Ishikawa (cell line): ENCODE measurements around the gene WAC.

Source experiments
- CEBPB ChIP-seq: IDR thresholded peaks from 2 replicates; pipeline ENCODE4 v1.6.1; 2012
- CREB1 ChIP-seq: IDR thresholded peaks from 2 replicates; pipeline ENCODE4 v1.6.1; 2012; ENCODE audit warnings: low read depth
- EGR1 ChIP-seq: IDR thresholded peaks from 2 replicates; pipeline ENCODE4 v1.6.1; 2012
- EP300 ChIP-seq: IDR thresholded peaks from 2 replicates; pipeline ENCODE4 v1.6.1; 2012; ENCODE audit warnings: borderline replicate concordance
- FOXM1 ChIP-seq: IDR thresholded peaks from 2 replicates; pipeline ENCODE4 v1.6.1; 2012; ENCODE audit warnings: low read depth, borderline replicate concordance
- NFIC ChIP-seq: IDR thresholded peaks from 2 replicates; pipeline ENCODE4 v1.6.1; 2012
- RAD21 ChIP-seq: IDR thresholded peaks from 2 replicates; pipeline ENCODE4 v1.6.1; 2012; ENCODE audit warnings: low read depth
- TAF1 ChIP-seq: IDR thresholded peaks from 2 replicates; pipeline ENCODE4 v1.6.1; 2012; ENCODE audit warnings: low read depth, mild to moderate bottlenecking
- TCF12 ChIP-seq: IDR thresholded peaks from 2 replicates; pipeline ENCODE4 v1.6.1; 2012; ENCODE audit warnings: low read depth
- TEAD4 ChIP-seq: IDR thresholded peaks from 2 replicates; pipeline ENCODE4 v1.6.1; 2012
- YY1 ChIP-seq: IDR thresholded peaks from 2 replicates; pipeline ENCODE4 v1.6.1; 2012; ENCODE audit warnings: low read depth
- ZBTB7A ChIP-seq: IDR thresholded peaks from 2 replicates; pipeline ENCODE4 v1.6.1; 2012; ENCODE audit warnings: low read depth
- TF ChIP-seq, protein P1 (sequence below): IDR thresholded peaks from 2 replicates; pipeline ENCODE4 v1.6.1; 2012
- TF ChIP-seq, protein P2 (sequence below): IDR thresholded peaks from 2 replicates; pipeline ENCODE4 v1.6.1; 2012; ENCODE audit warnings: low read depth, mild to moderate bottlenecking
- TF ChIP-seq, protein P3 (sequence below): IDR thresholded peaks from 2 replicates; pipeline ENCODE4 v1.6.1; 2012

The WAC gene

DNA sequence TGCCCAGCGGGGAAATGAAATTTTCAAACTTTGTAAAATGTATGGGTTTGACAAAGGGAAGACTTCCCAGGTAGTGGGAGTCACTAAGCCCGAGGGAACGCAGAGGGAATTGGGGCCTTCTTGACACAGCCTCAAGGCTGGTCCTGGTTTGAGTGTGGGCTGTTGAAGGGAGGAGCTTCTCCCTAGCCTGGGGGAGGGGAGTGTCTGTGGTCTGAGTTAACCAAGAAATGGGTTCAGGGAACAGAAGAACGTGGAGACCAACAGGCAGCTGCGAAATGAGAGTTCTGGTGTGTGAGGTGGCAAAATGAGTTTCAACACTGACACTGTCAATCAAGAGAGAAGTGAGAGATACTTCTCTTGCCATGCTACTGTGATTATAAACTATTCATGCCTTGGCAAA, 111.7 kb downstream of the WAC start:
- TF ChIP-seq EP300 (no peak), TCF12 (no peak), CREB1 (no peak)
- TF ChIP-seq, protein P1, sequence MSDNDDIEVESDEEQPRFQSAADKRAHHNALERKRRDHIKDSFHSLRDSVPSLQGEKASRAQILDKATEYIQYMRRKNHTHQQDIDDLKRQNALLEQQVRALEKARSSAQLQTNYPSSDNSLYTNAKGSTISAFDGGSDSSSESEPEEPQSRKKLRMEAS = no peak

DNA sequence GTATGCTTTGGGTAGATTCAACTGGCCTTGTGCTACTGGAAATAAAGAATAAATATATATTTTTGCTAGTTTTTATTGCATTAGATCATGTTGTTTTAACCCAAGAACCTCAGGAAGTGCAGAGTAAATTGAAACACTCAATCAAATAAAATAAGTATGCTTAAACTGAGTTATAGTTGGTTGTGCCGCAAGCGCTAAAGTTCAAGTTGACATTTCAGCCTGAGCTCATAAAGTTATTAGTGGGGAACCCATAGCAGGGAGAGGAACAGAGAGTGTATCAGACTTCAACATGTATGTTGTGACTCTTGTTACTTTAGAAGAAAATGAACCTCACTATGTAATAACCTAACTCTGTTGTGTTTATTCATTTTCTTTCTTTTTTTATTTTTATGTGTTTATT, 119.2 kb downstream of the WAC start:
- no peak for TF ChIP-seq RAD21
- TF ChIP-seq TEAD4 = no peak
- TF ChIP-seq, protein P2, sequence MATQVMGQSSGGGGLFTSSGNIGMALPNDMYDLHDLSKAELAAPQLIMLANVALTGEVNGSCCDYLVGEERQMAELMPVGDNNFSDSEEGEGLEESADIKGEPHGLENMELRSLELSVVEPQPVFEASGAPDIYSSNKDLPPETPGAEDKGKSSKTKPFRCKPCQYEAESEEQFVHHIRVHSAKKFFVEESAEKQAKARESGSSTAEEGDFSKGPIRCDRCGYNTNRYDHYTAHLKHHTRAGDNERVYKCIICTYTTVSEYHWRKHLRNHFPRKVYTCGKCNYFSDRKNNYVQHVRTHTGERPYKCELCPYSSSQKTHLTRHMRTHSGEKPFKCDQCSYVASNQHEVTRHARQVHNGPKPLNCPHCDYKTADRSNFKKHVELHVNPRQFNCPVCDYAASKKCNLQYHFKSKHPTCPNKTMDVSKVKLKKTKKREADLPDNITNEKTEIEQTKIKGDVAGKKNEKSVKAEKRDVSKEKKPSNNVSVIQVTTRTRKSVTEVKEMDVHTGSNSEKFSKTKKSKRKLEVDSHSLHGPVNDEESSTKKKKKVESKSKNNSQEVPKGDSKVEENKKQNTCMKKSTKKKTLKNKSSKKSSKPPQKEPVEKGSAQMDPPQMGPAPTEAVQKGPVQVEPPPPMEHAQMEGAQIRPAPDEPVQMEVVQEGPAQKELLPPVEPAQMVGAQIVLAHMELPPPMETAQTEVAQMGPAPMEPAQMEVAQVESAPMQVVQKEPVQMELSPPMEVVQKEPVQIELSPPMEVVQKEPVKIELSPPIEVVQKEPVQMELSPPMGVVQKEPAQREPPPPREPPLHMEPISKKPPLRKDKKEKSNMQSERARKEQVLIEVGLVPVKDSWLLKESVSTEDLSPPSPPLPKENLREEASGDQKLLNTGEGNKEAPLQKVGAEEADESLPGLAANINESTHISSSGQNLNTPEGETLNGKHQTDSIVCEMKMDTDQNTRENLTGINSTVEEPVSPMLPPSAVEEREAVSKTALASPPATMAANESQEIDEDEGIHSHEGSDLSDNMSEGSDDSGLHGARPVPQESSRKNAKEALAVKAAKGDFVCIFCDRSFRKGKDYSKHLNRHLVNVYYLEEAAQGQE = no peak
- no peak for TF ChIP-seq FOXM1
- TF ChIP-seq TAF1 = no peak
- TF ChIP-seq, protein P3, sequence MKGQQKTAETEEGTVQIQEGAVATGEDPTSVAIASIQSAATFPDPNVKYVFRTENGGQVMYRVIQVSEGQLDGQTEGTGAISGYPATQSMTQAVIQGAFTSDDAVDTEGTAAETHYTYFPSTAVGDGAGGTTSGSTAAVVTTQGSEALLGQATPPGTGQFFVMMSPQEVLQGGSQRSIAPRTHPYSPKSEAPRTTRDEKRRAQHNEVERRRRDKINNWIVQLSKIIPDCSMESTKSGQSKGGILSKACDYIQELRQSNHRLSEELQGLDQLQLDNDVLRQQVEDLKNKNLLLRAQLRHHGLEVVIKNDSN = no peak
- TF ChIP-seq EP300 = no peak
- no peak for TF ChIP-seq CREB1
- no peak for TF ChIP-seq TCF12
- no peak for TF ChIP-seq EGR1
- TF ChIP-seq CEBPB = no peak
- no peak for TF ChIP-seq ZBTB7A

DNA sequence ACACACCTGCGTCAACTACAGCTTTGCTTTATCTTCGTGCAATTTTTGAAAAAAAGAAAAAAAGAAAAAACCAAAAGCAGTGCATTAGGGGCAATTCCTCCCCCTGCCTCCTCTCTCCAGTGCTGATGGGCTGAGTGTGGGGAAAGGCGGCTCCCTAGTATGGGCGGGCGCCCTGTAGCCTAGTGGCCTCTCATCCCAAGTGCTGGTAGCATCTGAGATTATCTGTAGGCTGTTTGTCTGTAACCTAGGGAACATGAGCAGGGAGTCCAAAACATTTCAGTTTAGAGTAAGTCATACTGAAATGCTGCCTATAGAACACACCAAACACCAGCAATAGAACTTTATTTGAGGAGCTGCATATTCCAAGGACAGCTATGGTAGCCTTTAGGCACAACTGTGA, 119.8 kb downstream of the WAC start:
- no peak for TF ChIP-seq EP300
- no peak for TF ChIP-seq FOXM1
- no peak for TF ChIP-seq NFIC
- no peak for TF ChIP-seq CREB1

DNA sequence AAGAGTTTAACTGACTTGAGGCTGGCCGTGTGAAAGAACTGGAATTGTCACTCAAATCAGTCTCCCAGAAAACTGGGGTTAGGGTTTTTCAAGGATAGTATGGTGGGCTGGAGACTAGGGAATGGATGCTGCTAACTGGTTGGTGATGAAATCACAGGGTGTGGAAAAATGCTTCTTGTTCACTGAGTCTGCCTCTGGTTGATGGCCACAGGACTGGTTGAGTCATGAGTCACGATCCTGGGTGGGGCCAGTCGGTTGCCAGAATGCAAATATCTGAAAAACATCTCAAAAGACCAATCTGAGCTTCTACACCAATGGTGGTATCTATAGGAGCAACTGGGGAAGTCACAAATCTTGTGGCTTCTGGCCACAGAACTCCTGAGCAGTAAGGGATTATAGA, 128.1 kb downstream of the WAC start:
- TF ChIP-seq NFIC (no peak), TEAD4 (no peak), TAF1 (no peak), ZBTB7A (no peak), TCF12 (no peak)

DNA sequence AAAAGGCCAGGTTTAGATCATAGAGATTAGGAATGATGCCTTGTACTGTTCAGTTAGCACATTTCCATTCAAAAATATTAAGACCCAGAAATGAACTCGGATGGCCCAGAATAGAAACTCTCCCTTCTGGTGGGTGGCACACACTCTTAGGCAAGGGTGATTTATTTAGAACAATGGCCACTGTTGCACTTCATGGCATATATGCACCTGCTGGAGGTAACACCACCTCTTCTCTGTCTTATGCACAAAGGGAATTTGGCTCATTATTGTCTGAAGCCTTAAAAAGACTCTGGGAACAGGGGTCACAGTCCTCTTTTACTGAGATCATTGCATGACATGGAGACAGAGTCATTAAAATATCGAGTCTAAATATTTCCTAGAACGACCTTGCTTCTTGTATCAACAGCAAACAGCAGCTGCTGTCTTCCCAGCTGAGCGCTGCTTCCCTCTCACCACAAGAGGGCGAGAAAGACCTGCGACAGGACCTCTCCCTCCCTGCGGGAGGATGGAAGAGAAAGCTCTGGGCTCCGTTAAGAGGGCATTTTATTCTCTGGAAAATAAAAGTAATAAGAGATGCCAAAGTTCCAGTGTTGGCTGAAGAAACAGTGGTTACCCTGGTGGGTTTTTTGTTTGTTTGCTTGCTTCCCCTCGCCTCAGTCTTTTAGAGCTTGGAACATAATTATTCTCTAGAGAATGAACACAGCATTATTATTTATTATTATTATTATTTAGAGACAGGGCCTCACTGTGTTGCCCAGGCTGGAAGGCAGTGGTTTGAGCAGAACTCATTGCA, 130.9 kb downstream of the WAC start:
- TF ChIP-seq TAF1 = no peak
- TF ChIP-seq, protein P1 = no peak
- TF ChIP-seq RAD21 = peak; percentile 97
- TF ChIP-seq YY1 = no peak
- no peak for TF ChIP-seq FOXM1
- TF ChIP-seq NFIC = no peak

DNA sequence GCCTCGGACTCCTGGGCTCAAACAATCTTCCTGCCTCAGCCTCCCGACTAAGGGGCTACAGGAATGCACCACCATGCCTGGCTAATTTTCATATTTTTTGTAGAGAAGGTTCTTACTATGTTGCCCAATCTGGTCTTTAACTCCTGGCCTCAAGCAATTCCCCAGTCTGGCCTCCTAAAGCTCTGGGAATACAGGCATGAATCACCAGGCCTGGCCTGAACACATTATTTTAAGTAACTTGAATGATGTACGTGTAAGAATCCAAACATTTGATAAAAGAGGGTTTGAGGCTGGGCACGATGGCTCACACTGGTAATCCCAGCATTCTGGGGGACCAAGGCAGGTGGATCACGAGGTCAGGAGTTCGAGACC, 131.4 kb downstream of the WAC start:
- TF ChIP-seq YY1 (no peak), EP300 (no peak), FOXM1 (no peak), CREB1 (no peak), RAD21 (no peak), TCF12 (no peak), CEBPB (no peak), TAF1 (no peak), TEAD4 (no peak), EGR1 (no peak)
- TF ChIP-seq, protein P2 = no peak
- TF ChIP-seq, protein P1 = no peak
